HepG2 (cell line): Measurements from ENCODE around the gene FTCD. TPM values are rescaled to one million over a fixed set of nuclear protein-coding genes. Genes with fewer than 3 reads are reported as not detected.

ENCODE experiments used
- ATAC-seq: fragments of 200-7000 bp; cut with Tn5 transposase; 3 replicates; pipeline ENCODE4 v1.9.1; 2020; ENCODE audit warnings: mild to moderate bottlenecking, moderate library complexity
- BruUV-seq: library from RNA; stranded (reverse); fragments of 400-500 nt; replicated peaks from 2 replicates; lab custom pipeline; 2021; lab: Mats Ljungman, UMichigan
- CTCF ChIA-PET: fragments of 300-600 bp; formaldehyde crosslinking; extraction: SDS; loops from one replicate; lab custom pipeline; 2021; ENCODE audit warnings: low total read pairs, inconsistent platforms, low intra/inter-chr PET ratio; lab: Yijun Ruan, JAX
- POLR2A ChIA-PET: fragments of 350-600 bp; sonication (Branson Sonifier 250); formaldehyde crosslinking; loops from one replicate; lab custom pipeline; 2020; ENCODE audit warnings: antibody characterized with exemption, inconsistent platforms; lab: Yijun Ruan, JAX
- DNase-seq: peaks from one replicate; pipeline ENCODE4 v3.0.0-alpha.2; 2015; ENCODE audit warnings: low spot score
- FAIRE-seq: peaks from 3 replicates; lab custom pipeline; 2011; peaks lifted over from hg19 to GRCh38; lab: Jason Lieb, UNC
- H2AFZ ChIP-seq: one replicate; pipeline ENCODE4 v1.6.1; 2011; ENCODE audit warnings: low read length, inconsistent platforms
- H3K27ac ChIP-seq: fragments of 300-600 bp; 3 replicates; pipeline ENCODE4 v1.8.0; 2011; ENCODE audit warnings: mixed run types, mild to moderate bottlenecking, mixed read lengths, low read length, inconsistent platforms; ENCODE audit not compliant: insufficient read depth; ENCODE audit errors: extremely low read length
- H3K27me3 ChIP-seq, 2 experiments: fragments of 200-600 bp in 1 of 2; 2 replicates in 1 of 2; 3 replicates in 1 of 2; pipeline versions ENCODE4 v1.6.0 to v1.8.0; 2011; ENCODE audit warnings: low read length in 2 of 2, mild to moderate bottlenecking in 2 of 2, moderate library complexity in 2 of 2, inconsistent platforms in 1 of 2; ENCODE audit not compliant: insufficient read depth in 2 of 2, control insufficient read depth in 1 of 2
- H3K36me3 ChIP-seq, 2 experiments: fragments of 200-600 bp in 1 of 2; replicated peaks in 1 of 2; 2 replicates in 1 of 2; 3 replicates in 1 of 2; pipeline versions ENCODE4 v1.5.1 to v1.8.0; 2011; ENCODE audit warnings: low read length in 2 of 2, inconsistent platforms in 1 of 2; ENCODE audit not compliant: insufficient read depth in 2 of 2, control insufficient read depth in 1 of 2
- H3K4me1 ChIP-seq: 2 replicates; pipeline ENCODE4 v1.5.1; 2012; ENCODE audit warnings: low read length, inconsistent platforms; ENCODE audit not compliant: insufficient read depth
- H3K4me2 ChIP-seq: 2 replicates; pipeline ENCODE4 v1.6.0; 2011; ENCODE audit warnings: low read depth, low read length, inconsistent platforms
- H3K4me3 ChIP-seq, 3 experiments: fragments of 200-600 bp in 1 of 3; sonication (generic), shearing (Covaris generic) in 1 of 3; replicated peaks in 1 of 3; 2 replicates each; pipeline ENCODE4 v1.5.1; 2011 to 2016; ENCODE audit warnings: low read length in 3 of 3, inconsistent platforms in 2 of 3, low read depth in 2 of 3, mild to moderate bottlenecking in 2 of 3, control low read depth in 1 of 3, mixed read lengths in 1 of 3; ENCODE audit not compliant: insufficient read depth in 1 of 3
- H3K79me2 ChIP-seq: one replicate; pipeline ENCODE4 v1.6.1; 2011; ENCODE audit warnings: low read length, inconsistent platforms; ENCODE audit not compliant: insufficient read depth
- H3K9ac ChIP-seq: 2 replicates; pipeline ENCODE4 v1.6.0; 2011; ENCODE audit warnings: mild to moderate bottlenecking, low read depth, low read length, inconsistent platforms; ENCODE audit not compliant: insufficient read depth
- H3K9me3 ChIP-seq: 2 replicates; pipeline ENCODE4 v1.5.1; 2012; ENCODE audit warnings: mild to moderate bottlenecking, low read length
- H4K20me1 ChIP-seq: 2 replicates; pipeline ENCODE4 v1.6.0; 2011; ENCODE audit warnings: inconsistent platforms, mild to moderate bottlenecking, low read length, moderate library complexity; ENCODE audit not compliant: insufficient read depth
- GPN1 ChIP-seq: sonication (generic); formaldehyde crosslinking; IDR thresholded peaks from 2 replicates; pipeline ENCODE4 v1.5.1; 2020; ENCODE audit warnings: missing genetic modification reagents, borderline replicate concordance
- MATR3 ChIP-seq: sonication (generic); formaldehyde crosslinking; IDR thresholded peaks from 2 replicates; pipeline ENCODE4 v1.4.0; 2020; ENCODE audit warnings: missing genetic modification reagents
- ZNF382 ChIP-seq: sonication (generic); formaldehyde crosslinking; IDR thresholded peaks from 2 replicates; pipeline ENCODE4 v1.5.0; 2020; ENCODE audit warnings: missing genetic modification reagents, mild to moderate bottlenecking, borderline replicate concordance
- ZZZ3 ChIP-seq: sonication (generic); formaldehyde crosslinking; IDR thresholded peaks from 2 replicates; pipeline ENCODE4 v1.4.0; 2020; ENCODE audit warnings: missing genetic modification reagents, mild to moderate bottlenecking, borderline replicate concordance
- WGBS: methylation state at CpG from one replicate; pipeline ENCODE4 v1.1.6; 2017; ENCODE audit warnings: low lambda C conversion rate; 5-methylcytosine and 5-hydroxymethylcytosine counted together
- in situ Hi-C: cut with HindIII; loops from 2 replicates; pipeline ENCODE4 v1.10.0; 2017; ENCODE audit warnings: low pct_unique_long_range_greater_than_20kb; ENCODE audit not compliant: extremely low pct_ligation_motif_present
- intact Hi-C: fragments of 100-400 bp; cut with micrococcal nuclease; formaldehyde crosslinking; loops from one replicate; pipeline ENCODE4 v1.10.0; 2022; ENCODE audit not compliant: unreplicated experiment
- polyA plus RNA-seq, 8 experiments: library from polyadenylated mRNA; depleted of rRNA in 3 of 8; stranded (reverse) in 7 of 8; unstranded in 1 of 8; fragments of >200 nt; fragmentation: Illumina TruSeq in 4 of 8; extraction: Trizol in 4 of 8; gene quantifications; 2 replicates each; pipeline versions ENCODE4 v1.2.1 to v1.2.3, GENCODE V29; 2011 to 2016; ENCODE audit warnings: low read depth in 4 of 8, missing spikeins in 1 of 8, mixed read lengths in 1 of 8; ENCODE audit not compliant: insufficient read depth in 1 of 8
- total RNA-seq, 5 experiments: library from RNA; depleted of rRNA; stranded (reverse); fragments of >200 nt; fragmentation: Illumina TruSeq; extraction: Trizol; gene quantifications; 2 replicates each; pipeline ENCODE4 v1.2.3, GENCODE V29; 2016; ENCODE audit warnings: low read depth in 1 of 5
- TF ChIP-seq, protein P1 (sequence below): sonication (generic); formaldehyde crosslinking; IDR thresholded peaks from 2 replicates; pipeline ENCODE4 v1.4.0; 2020; ENCODE audit warnings: missing genetic modification reagents

The FTCD gene
- total and polyA plus RNA-seq, 2 of the 13 experiments (the other 11 are each of a cell fraction or from before 2014, with no cell fraction given) = 75.7 to 105 TPM

GRCh38 chr21:46158666-46159300 lies 3.4 kb upstream of the FTCD start:
- FAIRE-seq (no peak), DNase-seq (no peak), ATAC-seq (no peak)
- Histone ChIP-seq H4K20me1 (no peaks in the 10 kb centered on the region), H3K27me3 (no peaks in the 10 kb centered on the region; a peak in 2 of 5 replicates), H3K4me1 (peaks cover 26% of the 10 kb centered on the region), H3K4me3 (no peak overlapping the region), H3K27ac (no peak overlapping the region), H3K79me2 (peaks cover 15% of the 10 kb centered on the region), H3K4me2 (no peak overlapping the region), H3K9ac (no peak overlapping the region), H3K9me3 (no peaks in the 10 kb centered on the region), H3K36me3 (no peaks in the 10 kb centered on the region), H2AFZ (no peak overlapping the region)
- ChIA-PET POLR2A (no interaction called here), CTCF (no interaction called here)
- in situ Hi-C loops = no loop called here
- intact Hi-C loops = loop anchor here (5.0 kb wide), 1 partner anchor 69 kb away; the partner anchor contains the start of gene LSS
- WGBS = 70% methylated on average over 9 of the region's 10 CpGs
- TF ChIP-seq, protein P1, sequence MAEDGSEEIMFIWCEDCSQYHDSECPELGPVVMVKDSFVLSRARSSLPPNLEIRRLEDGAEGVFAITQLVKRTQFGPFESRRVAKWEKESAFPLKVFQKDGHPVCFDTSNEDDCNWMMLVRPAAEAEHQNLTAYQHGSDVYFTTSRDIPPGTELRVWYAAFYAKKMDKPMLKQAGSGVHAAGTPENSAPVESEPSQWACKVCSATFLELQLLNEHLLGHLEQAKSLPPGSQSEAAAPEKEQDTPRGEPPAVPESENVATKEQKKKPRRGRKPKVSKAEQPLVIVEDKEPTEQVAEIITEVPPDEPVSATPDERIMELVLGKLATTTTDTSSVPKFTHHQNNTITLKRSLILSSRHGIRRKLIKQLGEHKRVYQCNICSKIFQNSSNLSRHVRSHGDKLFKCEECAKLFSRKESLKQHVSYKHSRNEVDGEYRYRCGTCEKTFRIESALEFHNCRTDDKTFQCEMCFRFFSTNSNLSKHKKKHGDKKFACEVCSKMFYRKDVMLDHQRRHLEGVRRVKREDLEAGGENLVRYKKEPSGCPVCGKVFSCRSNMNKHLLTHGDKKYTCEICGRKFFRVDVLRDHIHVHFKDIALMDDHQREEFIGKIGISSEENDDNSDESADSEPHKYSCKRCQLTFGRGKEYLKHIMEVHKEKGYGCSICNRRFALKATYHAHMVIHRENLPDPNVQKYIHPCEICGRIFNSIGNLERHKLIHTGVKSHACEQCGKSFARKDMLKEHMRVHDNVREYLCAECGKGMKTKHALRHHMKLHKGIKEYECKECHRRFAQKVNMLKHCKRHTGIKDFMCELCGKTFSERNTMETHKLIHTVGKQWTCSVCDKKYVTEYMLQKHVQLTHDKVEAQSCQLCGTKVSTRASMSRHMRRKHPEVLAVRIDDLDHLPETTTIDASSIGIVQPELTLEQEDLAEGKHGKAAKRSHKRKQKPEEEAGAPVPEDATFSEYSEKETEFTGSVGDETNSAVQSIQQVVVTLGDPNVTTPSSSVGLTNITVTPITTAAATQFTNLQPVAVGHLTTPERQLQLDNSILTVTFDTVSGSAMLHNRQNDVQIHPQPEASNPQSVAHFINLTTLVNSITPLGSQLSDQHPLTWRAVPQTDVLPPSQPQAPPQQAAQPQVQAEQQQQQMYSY (CRISPR knock-in tag) = no peak
- no peak for TF ChIP-seq MATR3
- TF ChIP-seq GPN1 (CRISPR knock-in tag) = no peak
- no peak for TF ChIP-seq ZNF382 (CRISPR knock-in tag)
- no peak for TF ChIP-seq ZZZ3 (CRISPR knock-in tag)
- BruUV-seq = no TSS peak
